ENCODE data around the gene PROKR2.

DNA sequence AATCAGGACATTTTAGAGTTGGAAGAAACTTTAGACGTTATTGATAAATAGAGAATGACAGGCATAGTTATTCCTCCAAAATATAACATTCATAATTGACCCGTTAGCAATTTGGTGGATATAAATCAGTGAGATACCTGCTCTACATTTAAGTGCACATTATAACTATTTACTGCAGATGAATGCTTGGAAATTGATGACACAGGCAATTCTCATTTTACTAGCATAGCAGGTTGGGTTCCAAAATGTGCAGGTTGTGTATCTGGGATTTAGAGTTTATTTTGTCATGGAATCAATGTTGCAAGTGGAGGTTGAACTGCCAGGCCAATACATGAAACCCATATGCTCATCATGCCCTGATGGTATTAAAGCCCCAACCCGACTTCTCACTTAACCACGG is 44.4 kb upstream of the PROKR2 start:
- TF ChIP-seq, protein P1, sequence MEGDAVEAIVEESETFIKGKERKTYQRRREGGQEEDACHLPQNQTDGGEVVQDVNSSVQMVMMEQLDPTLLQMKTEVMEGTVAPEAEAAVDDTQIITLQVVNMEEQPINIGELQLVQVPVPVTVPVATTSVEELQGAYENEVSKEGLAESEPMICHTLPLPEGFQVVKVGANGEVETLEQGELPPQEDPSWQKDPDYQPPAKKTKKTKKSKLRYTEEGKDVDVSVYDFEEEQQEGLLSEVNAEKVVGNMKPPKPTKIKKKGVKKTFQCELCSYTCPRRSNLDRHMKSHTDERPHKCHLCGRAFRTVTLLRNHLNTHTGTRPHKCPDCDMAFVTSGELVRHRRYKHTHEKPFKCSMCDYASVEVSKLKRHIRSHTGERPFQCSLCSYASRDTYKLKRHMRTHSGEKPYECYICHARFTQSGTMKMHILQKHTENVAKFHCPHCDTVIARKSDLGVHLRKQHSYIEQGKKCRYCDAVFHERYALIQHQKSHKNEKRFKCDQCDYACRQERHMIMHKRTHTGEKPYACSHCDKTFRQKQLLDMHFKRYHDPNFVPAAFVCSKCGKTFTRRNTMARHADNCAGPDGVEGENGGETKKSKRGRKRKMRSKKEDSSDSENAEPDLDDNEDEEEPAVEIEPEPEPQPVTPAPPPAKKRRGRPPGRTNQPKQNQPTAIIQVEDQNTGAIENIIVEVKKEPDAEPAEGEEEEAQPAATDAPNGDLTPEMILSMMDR (conservative IDR thresholded peaks at IDR 0.05; ENCODE audit: low read depth, low read length): no peak
- TF ChIP-seq EZH2 (IDR thresholded peaks at IDR 0.05; ENCODE audit: low read length, unreplicated experiment): no peak
